ENCODE data around the gene FIBCD1. TPM values are rescaled to one million over a fixed set of nuclear protein-coding genes. Genes with fewer than 3 reads are reported as not detected.

Gene FIBCD1
- total RNA-seq, 1 experiment from 2014 or later = 7.1 TPM

- H2BK120ac ChIP-seq (ENCODE audit: low read depth, low read length, poor library complexity, severe bottlenecking) = no peak overlapping the region
- no peaks in the 10 kb centered on the region; a peak in 1 of 5 replicates for H3K9me3 Mint-ChIP-seq
- peaks cover 18% of the 10 kb centered on the region for H3K27me3 Mint-ChIP-seq (ENCODE audit: low read depth)
- peak; percentile 31; the same call in 1 of the 3 replicates for TF ChIP-seq CTCF (conservative IDR thresholded peaks at IDR 0.05)
- H4K91ac ChIP-seq (ENCODE audit: insufficient read length, low read depth, low read length) = no peak overlapping the region
- H3K4me3 Mint-ChIP-seq = peak overlapping the region in 1 of 2 experiments; percentile 56; a peak in 1 of 5 replicates
- H3K9me3 ChIP-seq (ENCODE audit: control insufficient read depth, low read depth, low read length) = no peaks in the 10 kb centered on the region
- peak; percentile 60 for DNase-seq
- no peak overlapping the region for H3K23ac ChIP-seq (ENCODE audit: insufficient read length, low read depth, low read length)
- H3K4me2 ChIP-seq (ENCODE audit: insufficient read depth, insufficient read length, low read length) = no peak overlapping the region
- H3K4me1 ChIP-seq (ENCODE audit: insufficient read depth, low read length) = peaks cover 2% of the 10 kb centered on the region; the same call in 1 of the 2 replicates
- H3K79me1 ChIP-seq (ENCODE audit: insufficient read depth, low read depth, low read length, poor library complexity, severe bottlenecking) = no peaks in the 10 kb centered on the region
- no peak overlapping the region for H3K18ac ChIP-seq (ENCODE audit: insufficient read length, low read depth, low read length)
- H2BK20ac ChIP-seq (ENCODE audit: low read depth, low read length, poor library complexity, severe bottlenecking) = no peak overlapping the region
- H2BK15ac ChIP-seq (ENCODE audit: low read depth, low read length) = no peak overlapping the region
- no peak overlapping the region for H2AFZ ChIP-seq (ENCODE audit: low read length)
- H3K4me1 Mint-ChIP-seq = peaks cover 44 to 50% of the 10 kb centered on the region in 2 experiments
- no peak overlapping the region for H3T11ph ChIP-seq (ENCODE audit: low read length)
- H2AK5ac ChIP-seq (ENCODE audit: insufficient read length, low read length) = no peak overlapping the region
- H3K27ac Mint-ChIP-seq = peak overlapping the region in 2 of 3 experiments; percentile 5 to 55; a peak in 3 of 7 replicates
- H4K5ac ChIP-seq (ENCODE audit: insufficient read length, low read depth, low read length) = no peak overlapping the region
- no peaks in the 10 kb centered on the region for H4K20me1 ChIP-seq (ENCODE audit: control insufficient read depth, insufficient read depth, insufficient read length)
- H3K14ac ChIP-seq (ENCODE audit: insufficient read depth, low read length) = no peak overlapping the region; the same call in 1 of the 2 replicates
- no peak overlapping the region for H3K4ac ChIP-seq (ENCODE audit: low read depth, low read length)
- no peak overlapping the region for H3K9ac ChIP-seq (ENCODE audit: extremely low read depth, insufficient read length, low read length)
- no peak overlapping the region for H3K27ac ChIP-seq (ENCODE audit: insufficient read length, low read depth, low read length)
- no CpG with 5 or more reads among the region's 21 CpGs for WGBS (ENCODE audit: extremely low coverage, insufficient read length, low lambda C conversion rate)
- no peaks in the 10 kb centered on the region for H3K23me2 ChIP-seq (ENCODE audit: insufficient read length, low read depth, low read length, poor library complexity, severe bottlenecking)
- no peaks in the 10 kb centered on the region for H3K79me2 ChIP-seq (ENCODE audit: insufficient read depth, low read length)
- H3K27me3 ChIP-seq (ENCODE audit: insufficient read depth, low read length) = no peaks in the 10 kb centered on the region
- H3K36me3 Mint-ChIP-seq (ENCODE audit: insufficient read depth in 1 of 3, low read depth in 3 of 3) = 0 out of 7 replicates have a peak, but pooled peaks cover 0 to 1% (median 0%) of the 10 kb centered on the region in 3 experiments
- no peak overlapping the region for H2BK12ac ChIP-seq (ENCODE audit: insufficient read length, low read depth, low read length)
- H2BK5ac ChIP-seq (ENCODE audit: insufficient read length, low read length) = no peak overlapping the region
- H3K56ac ChIP-seq (ENCODE audit: insufficient read length, low read depth, low read length) = no peak overlapping the region
- H4K8ac ChIP-seq (replicated peaks; ENCODE audit: insufficient read length, low read depth, low read length) = no peak overlapping the region
These were observed 6.6 kb downstream of the FIBCD1 start for GRCh38 chr9:130932255-130933079.

All from H9 (cell line).